Type B pancreatic cell (in vitro differentiated cells): ENCODE results near the gene TMEM217. TPM values are rescaled to one million over a fixed set of nuclear protein-coding genes. Genes with fewer than 3 reads are reported as not detected.

Experiments
- DNase-seq: peaks from one replicate; pipeline ENCODE4 v3.0.0; 2021; ENCODE audit warnings: mixed read lengths; ENCODE audit not compliant: unreplicated experiment; ENCODE audit errors: extremely low spot score
- H3K27ac Mint-ChIP-seq: 2 replicates; pipeline ENCODE4 v1.8.0; 2021; ENCODE audit warnings: mild to moderate bottlenecking, mixed read lengths
- H3K27me3 Mint-ChIP-seq: 2 replicates; pipeline ENCODE4 v1.8.0; 2021; ENCODE audit warnings: mixed read lengths
- H3K36me3 Mint-ChIP-seq: 2 replicates; pipeline ENCODE4 v1.8.0; 2021; ENCODE audit warnings: mixed read lengths
- H3K4me1 Mint-ChIP-seq: one replicate; pipeline ENCODE4 v1.8.0; 2021; ENCODE audit warnings: mixed read lengths; ENCODE audit not compliant: unreplicated experiment
- H3K4me3 Mint-ChIP-seq: 2 replicates; pipeline ENCODE4 v1.8.0; 2021; ENCODE audit warnings: mild to moderate bottlenecking, mixed read lengths
- H3K9me3 Mint-ChIP-seq: 2 replicates; pipeline ENCODE4 v1.8.0; 2021; ENCODE audit warnings: mixed read lengths
- total RNA-seq: library from RNA; stranded (reverse); gene quantifications from 2 replicates; pipeline ENCODE4 v1.2.1, GENCODE V29; 2021; ENCODE audit warnings: low replicate concordance
- TF ChIP-seq, protein P1 (sequence below): fragments of 200-600 bp; sonication (generic); conservative IDR thresholded peaks from 2 replicates; pipeline ENCODE4 v1.5.0; 2021; ENCODE audit warnings: antibody characterized with exemption, mild to moderate bottlenecking

Gene TMEM217
- total RNA-seq, 1 donor from 2014 or later = 1.1 TPM

DNA sequence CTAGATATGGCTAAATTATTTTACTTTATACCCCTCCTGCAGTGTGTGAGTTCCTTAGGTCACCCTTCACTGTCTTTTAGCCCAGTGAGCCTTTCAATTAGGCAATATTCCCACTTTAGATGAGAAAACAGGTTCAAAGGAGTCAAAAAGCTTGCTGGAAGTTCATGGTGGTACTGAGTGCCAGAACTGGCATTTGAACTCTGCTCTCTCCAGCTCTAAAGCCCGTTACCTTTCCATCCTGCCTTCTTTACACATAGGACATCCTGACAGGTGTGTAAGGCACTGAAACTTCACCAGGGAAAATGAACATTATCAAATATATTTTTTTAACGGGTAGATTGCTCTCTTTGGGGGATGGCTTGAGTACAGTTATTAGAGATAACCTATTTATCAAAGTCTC, 11.2 kb upstream of the TMEM217 start:
- TF ChIP-seq, protein P1, sequence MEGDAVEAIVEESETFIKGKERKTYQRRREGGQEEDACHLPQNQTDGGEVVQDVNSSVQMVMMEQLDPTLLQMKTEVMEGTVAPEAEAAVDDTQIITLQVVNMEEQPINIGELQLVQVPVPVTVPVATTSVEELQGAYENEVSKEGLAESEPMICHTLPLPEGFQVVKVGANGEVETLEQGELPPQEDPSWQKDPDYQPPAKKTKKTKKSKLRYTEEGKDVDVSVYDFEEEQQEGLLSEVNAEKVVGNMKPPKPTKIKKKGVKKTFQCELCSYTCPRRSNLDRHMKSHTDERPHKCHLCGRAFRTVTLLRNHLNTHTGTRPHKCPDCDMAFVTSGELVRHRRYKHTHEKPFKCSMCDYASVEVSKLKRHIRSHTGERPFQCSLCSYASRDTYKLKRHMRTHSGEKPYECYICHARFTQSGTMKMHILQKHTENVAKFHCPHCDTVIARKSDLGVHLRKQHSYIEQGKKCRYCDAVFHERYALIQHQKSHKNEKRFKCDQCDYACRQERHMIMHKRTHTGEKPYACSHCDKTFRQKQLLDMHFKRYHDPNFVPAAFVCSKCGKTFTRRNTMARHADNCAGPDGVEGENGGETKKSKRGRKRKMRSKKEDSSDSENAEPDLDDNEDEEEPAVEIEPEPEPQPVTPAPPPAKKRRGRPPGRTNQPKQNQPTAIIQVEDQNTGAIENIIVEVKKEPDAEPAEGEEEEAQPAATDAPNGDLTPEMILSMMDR = no peak
- Mint-ChIP-seq H3K27me3 (no peaks in the 10 kb centered on the region), H3K36me3 (peaks cover 8% of the 10 kb centered on the region)

DNA sequence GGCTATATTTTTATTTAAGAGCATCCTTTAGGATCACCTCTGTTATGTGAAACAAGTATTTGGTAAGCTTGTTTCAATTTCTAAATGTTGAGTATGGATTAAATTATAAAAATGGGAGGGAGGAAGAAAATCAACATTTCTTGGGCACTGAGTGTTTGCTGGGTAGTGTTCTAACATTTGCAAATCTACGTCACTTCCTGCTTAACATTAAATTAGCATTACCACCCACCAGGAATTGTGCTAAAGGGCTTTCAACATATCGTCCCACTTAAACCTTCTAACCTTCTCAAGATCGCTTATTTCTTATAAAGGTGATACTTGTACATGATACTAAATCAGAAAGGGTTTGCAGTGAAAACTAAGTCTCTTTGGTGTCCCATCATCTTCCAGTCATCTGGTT, 7.9 kb upstream of the TMEM217 start:
- TF ChIP-seq, protein P1 = no peak
- H3K27ac Mint-ChIP-seq = no peak overlapping the region
- H3K36me3 Mint-ChIP-seq = peaks cover 8% of the 10 kb centered on the region
- peaks cover 29% of the 10 kb centered on the region for H3K4me1 Mint-ChIP-seq
- no peaks in the 10 kb centered on the region for H3K9me3 Mint-ChIP-seq
- H3K4me3 Mint-ChIP-seq = no peak overlapping the region
- H3K27me3 Mint-ChIP-seq = no peaks in the 10 kb centered on the region
- no peak for DNase-seq

More for the DNA sequence above, 11.2 kb upstream of the TMEM217 start:
- Mint-ChIP-seq H3K9me3 (no peaks in the 10 kb centered on the region), H3K4me1 (peaks cover 24% of the 10 kb centered on the region), H3K4me3 (no peak overlapping the region), H3K27ac (no peak overlapping the region)
- no peak for DNase-seq

DNA sequence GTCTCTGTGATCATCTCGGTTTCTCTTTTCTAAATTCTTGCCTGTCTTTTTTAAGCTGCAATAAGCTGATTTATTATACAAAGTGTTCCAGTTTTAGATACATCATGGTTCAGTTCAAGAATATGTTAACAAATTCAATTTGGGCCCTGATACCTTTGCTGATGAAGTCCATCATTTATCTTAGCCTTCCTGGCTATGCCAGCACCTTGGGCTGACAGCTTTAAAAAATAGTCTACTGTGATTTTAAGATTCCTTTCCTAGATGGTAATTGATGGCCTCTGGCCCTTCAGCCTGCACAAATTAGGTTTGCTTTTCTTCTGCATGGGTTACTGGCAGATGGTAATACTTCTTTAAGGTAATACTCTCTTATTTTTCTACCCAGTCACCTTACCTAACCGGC, 7.1 kb upstream of the TMEM217 start:
- no peak for DNase-seq
- no peak overlapping the region for H3K27ac Mint-ChIP-seq
- peaks cover 29% of the 10 kb centered on the region for H3K4me1 Mint-ChIP-seq
- TF ChIP-seq, protein P1 = no peak
- no peaks in the 10 kb centered on the region for H3K27me3 Mint-ChIP-seq
- peaks cover 4% of the 10 kb centered on the region for H3K36me3 Mint-ChIP-seq
- H3K4me3 Mint-ChIP-seq = no peak overlapping the region
- no peaks in the 10 kb centered on the region for H3K9me3 Mint-ChIP-seq

- Mint-ChIP-seq H3K36me3 (peaks cover 4% of the 10 kb centered on the region), H3K27ac (no peak overlapping the region), H3K4me3 (no peak overlapping the region), H3K4me1 (peaks cover 40% of the 10 kb centered on the region), H3K9me3 (no peaks in the 10 kb centered on the region), H3K27me3 (no peaks in the 10 kb centered on the region)
- TF ChIP-seq, protein P1 = no peak
- no peak for DNase-seq
Observed at GRCh38 chr6:37262446-37263026, 4.6 kb upstream of the TMEM217 start.

DNA sequence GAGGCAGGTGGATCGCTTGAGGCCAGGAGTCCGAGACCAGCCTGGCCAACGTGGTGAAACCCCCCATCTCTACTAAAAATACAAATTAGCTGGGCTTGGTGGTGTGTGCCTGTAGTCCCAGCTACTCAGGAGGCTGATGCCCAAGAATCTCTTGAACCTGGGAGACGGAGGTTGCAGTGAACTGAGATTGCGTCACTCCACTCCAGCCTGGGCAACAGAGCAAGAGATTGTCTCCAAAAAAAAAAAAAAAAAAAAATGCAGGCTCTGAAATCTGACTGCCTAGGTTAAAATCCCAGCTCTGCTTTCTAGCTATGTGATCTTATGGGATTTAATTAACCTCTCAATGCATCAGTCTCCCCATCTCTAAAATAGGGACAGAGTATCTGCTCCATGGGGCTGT, 3.3 kb upstream of the TMEM217 start:
- peaks cover 44% of the 10 kb centered on the region for H3K4me1 Mint-ChIP-seq
- H3K36me3 Mint-ChIP-seq = peaks cover 4% of the 10 kb centered on the region
- no peaks in the 10 kb centered on the region for H3K27me3 Mint-ChIP-seq
- TF ChIP-seq, protein P1 = no peak
- H3K27ac Mint-ChIP-seq = no peak overlapping the region
- no peak overlapping the region for H3K4me3 Mint-ChIP-seq
- DNase-seq = no peak
- no peaks in the 10 kb centered on the region for H3K9me3 Mint-ChIP-seq

DNA sequence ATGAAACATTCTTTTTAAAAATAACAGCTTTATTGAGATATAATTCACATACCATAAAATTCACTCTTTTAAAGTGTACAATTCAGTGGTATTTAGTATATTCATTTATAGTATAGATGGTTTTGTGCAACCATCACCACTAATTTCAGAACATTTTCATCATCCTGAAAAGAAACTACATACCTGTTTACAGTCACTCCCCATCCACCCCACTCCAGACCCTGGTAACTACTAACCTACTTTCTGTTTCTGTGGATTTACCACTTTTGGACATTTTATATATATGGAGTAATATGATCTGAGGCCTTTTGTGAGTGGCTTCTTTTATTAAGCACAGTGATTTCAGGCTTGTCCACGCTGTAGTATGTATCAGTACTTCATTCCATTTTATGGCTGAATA, 2.5 kb upstream of the TMEM217 start:
- Mint-ChIP-seq H3K27ac (no peak overlapping the region), H3K9me3 (no peaks in the 10 kb centered on the region), H3K27me3 (no peaks in the 10 kb centered on the region), H3K4me3 (no peak overlapping the region), H3K4me1 (peaks cover 38% of the 10 kb centered on the region), H3K36me3 (peaks cover 4% of the 10 kb centered on the region)
- no peak for DNase-seq
- TF ChIP-seq, protein P1 = no peak
